Activated T-cell treated with anti-CD3 and anti-CD28 coated beads for 48 hours (primary cell): ENCODE results near the gene ALAS1.
"Not testable (repeated sequence)": the region's sequence is repeated elsewhere in the genome, so short reads cannot be mapped to it uniquely, and the experiment has no call there.

Source experiments
- DNase-seq: peaks from one replicate; pipeline ENCODE4 v3.0.0-alpha.2; 2020; ENCODE audit warnings: low read depth

The ALAS1 gene

DNA sequence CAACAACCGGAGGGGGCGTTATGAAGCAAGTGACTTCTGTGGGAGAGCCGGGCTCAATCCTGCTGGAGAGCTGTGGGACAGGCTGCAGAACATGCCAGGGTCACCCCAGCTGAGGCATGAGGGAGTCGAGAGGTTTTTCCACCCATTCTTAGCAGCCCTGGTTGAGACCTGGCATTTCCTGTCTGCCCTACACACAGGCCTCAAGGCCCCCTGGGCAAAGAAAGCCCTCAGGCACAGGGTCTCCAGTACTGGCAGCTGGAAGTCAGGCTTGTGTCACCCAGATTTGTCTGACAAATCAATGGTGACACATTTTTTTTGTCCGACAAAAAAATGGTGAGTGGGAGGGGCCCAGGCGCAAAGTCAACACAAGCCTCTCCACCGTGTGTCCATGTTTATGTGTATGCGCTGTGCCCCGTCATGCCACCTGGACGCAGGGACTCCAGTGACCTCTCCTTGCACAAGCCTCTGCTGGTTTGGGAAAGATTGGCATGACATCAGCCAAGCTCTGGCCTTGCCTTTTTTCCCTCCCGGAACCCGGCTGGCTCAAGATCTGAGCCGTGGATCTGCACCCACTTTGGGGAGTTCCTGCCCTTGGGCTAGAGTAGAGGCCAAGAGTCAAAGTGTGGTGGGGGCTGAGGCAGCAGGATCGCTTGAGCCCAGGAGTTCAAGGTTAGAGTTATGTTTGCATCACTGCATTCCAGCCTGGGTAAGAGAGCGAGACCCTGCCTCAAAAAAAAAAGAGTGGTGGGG, 20.8 kb upstream of the ALAS1 start:
- DNase-seq = no peak

DNA sequence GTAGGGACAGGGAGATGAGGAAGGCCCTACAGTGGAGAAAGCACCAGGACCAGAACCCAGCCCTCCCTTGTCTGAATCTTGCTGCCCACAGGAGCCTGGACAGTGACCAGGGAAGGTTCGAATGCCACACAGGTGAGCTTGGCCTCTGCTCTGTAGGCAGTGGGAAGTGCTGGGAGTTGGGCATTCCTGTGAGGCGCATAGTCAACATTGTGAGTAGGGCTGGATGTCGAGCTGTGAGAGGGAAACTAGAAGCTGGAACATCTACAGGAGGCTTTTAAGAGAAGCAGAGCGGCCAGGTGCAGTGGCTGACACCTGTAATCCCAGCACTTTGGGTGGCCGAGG, 20.3 kb upstream of the ALAS1 start:
- DNase-seq = no peak

DNA sequence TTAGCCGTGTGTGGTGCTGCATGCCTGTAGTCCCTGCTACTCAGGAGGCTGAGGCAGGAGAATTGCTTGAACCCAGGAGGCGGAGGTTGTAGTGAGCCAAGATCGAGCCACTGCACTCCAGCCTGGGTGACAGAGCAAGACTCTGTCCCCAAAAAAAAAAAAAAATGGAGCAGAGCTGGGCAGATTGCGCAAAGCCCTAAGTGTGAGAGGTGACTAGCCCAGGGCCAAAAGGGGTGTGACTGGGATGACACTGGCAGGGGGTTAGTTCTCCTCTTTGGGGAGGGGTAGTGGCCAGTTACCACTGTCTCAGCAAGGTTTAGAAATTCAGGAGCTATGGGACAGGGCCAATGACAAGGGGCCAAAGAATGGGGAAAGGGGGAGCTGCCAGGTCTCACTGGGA, 19.8 kb upstream of the ALAS1 start:
- DNase-seq = not testable (repeated sequence)

DNA sequence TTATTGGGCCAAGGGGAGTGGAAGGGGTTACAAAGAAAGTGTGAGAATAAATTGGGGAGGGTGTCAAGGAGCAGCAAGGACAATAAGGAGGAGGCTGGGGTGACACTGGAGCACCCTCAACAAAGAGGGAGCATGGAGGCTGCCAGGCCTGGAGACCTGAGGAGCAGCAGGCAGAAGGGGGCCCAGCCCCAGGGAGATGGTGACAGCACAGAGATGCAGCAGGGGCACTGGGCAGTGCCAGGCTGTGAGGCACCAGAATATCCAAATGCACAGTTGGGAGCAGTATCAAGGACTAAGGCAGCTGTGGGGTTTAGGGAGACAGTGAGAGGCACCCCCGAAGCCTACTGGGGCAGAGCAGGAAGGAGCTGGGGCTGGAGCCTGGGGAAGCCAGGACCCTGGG, 19.4 kb upstream of the ALAS1 start:
- DNase-seq = no peak

DNA sequence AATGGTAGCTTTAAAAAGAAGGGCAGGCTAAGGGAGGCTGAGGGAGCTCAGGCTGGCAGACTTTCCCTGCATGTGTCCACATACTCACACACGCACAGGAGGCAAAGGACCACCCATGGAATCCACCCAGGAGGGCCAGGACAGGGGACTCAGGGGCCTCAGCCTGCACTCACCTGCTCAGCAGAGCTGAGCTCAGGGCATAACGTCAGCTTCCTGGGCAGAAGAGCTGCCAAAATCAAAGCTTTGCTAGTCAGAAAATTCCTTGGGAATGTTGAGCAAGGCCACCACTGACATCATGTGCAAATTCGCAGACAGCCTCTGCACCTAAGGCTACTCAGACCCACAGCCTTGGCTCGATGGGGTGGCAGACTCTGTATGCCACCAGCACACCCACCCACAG, 16.4 kb upstream of the ALAS1 start:
- no peak for DNase-seq

DNA sequence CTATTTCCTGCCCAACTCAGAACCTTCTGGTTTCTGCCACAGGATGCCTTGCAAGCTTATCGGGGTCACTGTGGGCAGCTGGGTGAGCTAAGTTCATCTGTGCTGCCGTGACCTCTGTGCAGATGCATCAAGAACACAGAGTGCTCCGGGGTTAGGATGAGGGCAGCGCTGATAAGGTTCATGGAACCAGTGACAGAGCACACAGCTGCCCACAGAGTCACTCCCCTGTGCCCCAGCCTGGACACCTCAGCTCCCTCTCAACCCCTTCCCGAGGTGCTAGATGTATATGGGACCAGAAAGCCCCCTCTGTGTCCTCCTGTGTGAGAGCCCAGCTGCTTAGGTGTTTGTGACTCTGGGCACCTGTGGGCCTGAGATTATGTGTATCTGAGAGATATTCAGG, 15.8 kb upstream of the ALAS1 start:
- DNase-seq = no peak

DNA sequence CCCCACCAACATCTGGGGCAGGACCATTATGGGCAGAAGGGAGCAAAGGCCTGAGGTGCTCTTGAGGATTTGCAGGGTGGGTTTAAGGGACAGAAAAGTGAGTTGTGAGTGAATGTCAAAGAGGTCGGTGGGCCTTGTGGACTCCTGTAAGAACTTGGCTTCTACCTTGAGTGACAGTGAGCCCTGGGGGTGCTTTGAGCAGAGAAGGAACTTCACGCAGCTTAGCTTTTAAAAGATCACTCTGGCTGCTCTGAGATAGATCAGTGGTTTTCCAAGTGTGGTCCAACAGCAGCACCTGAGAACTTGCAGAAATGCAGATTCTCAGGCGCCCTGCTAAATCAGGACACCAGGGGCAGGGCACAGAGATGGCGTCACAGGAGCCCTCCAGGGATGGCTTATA, 15.3 kb upstream of the ALAS1 start:
- no peak for DNase-seq

DNA sequence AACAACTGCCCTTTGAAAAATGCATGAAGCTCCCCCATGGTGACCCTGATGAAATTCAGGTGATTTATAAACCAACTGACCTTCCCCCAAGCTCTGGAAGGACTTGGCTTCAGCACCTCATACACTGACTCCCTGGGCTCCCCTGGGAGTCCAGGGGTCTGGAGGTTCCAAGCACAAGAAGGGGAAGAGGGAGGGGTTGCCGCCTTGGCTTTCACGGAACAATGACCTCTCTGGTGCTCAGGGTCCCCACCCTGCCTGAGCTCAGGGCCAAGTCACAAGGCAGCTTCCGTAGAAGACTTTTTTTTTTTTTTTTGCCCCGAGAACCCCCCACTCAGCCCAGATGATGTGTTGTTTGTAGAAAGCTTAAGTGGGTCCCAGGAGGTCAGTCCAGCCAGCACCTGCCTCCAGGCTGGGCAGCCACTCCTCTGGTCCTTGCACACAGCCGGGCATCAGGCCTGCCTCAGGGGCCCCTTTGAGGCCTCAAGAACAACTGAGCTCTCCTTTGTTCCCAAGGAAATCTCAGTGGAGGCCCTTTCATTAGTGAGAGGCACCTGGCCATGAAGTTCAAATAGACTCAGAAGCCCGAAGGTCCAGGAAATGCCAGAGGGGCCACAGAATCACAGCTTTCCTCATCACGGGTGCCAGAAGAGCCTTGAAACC, 14.0 kb upstream of the ALAS1 start:
- no peak for DNase-seq

DNA sequence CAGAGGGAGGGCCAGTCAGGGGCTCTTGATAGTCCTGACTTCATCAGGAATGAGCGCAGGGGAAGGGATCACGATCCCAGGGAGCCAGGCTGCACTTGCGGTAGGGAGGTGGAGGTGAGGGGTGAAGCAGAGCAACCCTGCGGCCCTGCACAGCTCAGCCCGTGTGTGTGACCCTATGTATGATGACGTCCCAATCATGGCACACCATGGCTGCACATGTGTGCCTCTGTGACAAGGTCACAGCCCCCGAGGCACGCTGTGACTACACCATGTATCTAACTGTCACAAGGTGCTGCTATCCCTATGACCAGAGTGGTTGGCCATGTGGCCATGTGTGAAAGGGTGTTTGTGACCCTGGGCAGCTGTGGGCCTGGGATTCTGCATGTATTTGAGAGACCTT, 13.3 kb upstream of the ALAS1 start:
- no peak for DNase-seq

DNA sequence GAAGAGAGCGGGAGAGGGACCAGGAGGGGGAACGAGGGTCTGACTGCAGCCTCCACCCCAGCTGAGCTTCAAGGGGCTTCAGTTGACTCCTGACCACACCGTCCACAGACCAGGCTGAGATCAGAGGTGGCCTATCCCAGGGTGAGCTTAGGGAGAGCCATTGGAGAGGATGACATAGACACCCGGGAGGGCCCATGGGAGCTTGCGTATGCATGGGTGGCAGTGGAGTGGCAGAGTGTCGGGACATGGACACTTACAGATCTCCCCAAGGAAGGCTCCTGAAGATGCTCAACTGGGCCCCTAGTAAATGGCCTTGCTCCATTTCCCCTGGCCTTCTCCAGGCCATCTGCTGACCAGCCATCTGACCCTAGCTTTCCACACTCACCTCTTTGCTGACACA, 12.6 kb upstream of the ALAS1 start:
- DNase-seq = no peak

DNA sequence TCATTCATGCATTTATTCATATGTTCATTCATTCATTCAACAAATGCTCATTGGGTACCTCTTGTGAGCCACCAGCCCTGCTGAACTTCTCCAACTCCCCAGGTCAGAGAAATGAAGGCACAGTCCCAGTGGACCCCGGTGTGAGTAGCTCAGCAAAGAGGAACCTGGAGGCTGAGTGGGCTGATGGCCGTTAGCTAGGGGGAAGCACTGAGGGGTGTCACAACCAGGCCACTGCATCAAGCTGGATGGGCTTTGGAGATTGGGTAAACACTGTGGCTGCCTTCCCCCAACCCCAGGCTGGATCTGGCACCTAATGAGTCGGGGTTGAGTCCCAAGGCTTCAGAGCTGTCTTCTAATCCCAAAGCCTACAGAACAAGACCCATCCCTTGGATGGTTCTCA, 12.1 kb upstream of the ALAS1 start:
- DNase-seq = no peak

DNA sequence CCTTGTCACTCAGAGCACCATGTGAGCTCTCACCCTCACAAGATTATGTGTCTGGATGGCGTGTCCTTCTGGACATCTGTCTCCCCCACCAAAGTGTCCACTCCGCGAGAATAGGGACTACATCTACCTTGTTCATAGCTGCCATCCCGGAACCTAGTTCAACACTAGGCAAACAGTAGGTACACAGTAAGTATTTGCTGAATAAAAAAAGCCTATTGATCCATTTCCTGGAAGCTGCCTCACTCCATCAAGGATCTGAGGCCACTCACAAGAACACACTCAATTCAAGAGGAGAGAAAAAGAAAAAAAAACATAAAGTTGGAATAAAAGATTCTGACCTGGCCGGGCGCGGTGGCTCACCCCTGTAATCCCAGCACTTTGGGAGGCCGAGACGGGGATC, 11.2 kb upstream of the ALAS1 start:
- DNase-seq = no peak

DNA sequence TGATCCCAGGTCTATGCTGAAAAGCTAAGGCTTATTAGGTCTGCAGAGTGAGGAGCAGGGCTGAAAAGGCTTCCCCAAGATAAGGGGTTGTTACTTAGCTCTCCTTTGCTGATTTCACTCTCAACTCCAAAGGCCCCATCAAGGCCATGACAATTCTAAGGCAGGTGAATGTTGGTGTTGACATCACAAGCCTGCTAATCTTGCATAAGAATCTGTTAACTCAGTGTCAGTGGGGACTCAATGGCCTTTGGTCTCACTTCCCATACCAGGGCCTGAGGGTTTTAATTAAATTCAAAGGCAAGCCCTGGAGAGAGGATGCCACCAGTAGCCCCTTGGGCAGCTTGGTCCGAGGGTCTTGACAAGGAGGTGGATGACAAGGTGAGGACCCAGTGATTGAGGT, 9.4 kb upstream of the ALAS1 start:
- no peak for DNase-seq

DNA sequence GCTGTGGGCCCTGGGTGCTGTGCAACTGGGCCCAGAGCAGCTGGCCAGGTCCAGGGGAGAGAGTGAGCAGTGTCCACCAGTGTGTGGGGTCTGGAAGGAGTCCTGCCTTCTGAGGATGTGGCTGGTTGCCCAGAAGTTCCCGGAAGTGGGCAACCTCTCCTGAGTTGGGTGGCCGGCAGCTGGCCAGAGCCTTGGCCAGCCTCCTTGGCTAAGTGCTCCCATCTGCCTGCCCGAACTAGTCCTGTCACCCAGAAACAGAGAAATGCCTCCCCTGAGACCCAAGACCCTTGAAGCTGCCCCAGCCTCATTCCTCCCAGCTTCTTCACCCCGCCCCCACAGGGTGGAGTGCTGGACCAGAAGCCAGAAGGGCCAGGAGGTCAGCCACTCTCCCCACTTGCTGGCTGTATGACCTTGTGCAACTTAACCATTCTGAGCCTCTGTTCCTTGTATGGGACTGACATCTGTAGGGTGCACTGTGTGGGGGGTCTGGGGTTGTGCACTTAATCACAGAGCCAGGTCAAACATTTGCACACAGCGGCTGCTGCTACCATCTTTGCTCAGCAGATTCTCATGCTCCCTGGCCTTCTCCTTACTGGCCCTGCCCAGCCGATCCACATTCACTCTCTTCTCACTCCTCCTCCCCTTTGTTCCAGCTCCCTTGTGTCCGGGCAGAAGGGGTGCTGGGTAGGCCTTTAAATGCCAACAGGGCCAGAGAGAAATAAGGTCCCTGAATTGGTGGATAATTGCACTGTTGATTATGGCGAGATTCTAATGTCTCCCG, 7.5 kb upstream of the ALAS1 start:
- no peak for DNase-seq

DNA sequence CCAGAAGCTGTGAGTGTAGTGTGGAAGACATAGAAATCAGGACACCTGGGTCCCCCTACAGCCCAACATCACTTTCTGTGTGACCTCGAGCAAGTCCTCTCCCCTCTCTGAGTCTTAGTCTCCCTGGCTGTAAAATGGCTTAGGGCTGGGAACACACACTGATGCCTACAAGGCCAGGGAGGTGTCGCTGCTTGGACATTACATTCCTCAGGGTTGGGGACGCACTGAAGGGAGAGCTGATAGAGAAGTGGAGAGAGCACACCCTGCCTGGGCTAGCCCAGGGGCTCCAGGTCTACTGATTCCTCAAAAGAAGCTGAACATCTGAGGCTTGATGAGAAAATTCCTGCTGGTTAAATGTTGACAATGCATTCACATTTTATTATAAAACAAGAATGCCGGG, 6.3 kb upstream of the ALAS1 start:
- DNase-seq = no peak

DNA sequence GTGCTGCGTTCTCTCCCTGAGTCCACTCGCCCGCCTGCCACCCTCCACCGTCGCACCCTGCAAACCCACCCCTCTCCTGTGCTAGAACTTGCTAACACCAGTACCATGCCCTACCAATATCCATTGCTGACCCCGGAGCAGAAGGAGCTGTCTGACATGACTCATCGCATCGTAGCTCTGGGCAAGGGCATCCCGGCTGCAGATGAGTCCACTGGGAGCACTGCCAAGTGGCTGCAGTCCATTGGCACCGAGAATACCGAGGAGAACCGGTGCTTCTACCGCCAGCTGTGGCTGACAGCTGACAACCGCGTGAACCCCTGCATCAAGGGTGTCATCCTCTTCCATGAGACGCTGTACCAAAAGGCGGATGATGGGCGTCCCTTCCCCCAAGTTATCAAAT, 4.9 kb upstream of the ALAS1 start:
- no peak for DNase-seq

DNA sequence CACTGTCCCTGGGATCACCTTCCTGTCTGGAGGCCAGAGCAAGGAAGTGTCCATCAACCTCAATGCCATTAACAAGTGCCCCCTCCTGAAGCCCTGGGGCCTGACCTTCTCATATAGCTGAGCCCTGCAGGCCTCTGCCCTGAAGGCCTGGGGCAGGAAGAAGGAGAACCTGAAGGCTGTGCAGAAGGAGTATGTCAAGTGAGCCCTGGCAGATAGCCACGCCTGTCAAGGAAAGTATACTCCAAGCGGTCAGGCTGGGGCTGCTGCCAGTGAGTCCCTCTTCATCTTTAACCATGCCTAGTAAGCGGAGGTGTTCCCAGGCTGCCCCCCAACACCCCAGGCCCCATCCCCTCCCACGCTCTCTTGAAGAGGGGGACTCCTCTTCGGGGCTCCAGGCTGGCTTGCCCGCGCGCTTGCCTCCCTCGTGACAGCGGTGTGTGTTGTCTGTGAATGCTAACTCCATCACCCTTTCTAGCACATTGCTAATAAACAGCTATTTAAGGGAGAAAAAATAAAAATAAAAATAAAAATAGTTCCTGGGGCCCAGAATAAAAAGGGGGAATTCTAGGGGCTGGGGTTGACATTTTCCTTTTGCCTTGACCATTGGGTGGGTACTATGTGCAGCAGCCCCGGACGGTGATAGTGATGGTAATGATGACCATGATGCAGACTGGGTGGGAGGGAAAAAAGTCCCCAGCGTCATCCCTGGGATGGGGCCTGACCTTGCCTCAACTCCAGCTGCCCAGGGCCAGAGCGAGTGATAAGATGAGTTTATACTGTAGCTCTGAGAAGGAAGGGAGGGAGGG, 3.3 kb upstream of the ALAS1 start:
- DNase-seq = no peak

DNA sequence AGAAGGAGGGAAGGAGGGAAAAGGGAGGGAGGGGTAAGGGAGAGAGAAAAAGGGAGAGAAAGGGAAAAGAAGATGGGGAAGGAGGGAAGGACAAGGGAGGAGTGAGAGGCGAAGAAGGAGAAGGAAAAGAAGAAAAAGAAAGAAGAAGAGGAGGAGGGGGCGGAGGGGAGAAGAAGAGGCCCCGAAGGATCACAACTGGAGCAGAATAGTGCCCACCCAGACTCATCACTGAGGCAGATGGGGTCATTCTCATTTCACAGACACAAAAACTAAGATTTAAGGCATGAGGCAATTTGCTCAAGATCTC, 2.7 kb upstream of the ALAS1 start:
- DNase-seq = no peak

DNA sequence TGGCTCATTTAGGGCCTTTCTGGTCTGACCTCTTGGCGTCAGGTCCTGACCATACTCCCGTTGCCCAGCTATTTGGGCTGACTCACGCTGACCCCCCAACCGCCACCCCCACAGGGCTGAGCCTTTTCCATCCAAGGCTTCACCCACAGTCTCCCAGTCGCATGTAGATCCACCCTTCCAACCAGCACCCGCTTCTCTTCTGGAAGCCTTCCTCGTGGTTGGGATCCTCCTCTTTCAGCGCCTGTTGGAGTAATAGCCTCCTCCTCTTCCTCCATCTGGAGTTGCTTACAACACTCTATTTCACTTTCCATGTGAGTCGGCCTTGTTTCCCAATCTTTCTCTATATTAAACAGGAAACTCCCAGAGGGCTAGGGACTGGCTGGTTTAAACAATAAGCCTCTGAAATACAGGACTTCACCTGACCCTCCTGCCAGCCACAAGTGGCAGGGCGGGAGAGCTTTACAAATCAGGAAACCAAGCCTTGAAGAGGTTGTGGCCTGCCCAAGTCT, 2.1 kb upstream of the ALAS1 start:
- DNase-seq = no peak

DNA sequence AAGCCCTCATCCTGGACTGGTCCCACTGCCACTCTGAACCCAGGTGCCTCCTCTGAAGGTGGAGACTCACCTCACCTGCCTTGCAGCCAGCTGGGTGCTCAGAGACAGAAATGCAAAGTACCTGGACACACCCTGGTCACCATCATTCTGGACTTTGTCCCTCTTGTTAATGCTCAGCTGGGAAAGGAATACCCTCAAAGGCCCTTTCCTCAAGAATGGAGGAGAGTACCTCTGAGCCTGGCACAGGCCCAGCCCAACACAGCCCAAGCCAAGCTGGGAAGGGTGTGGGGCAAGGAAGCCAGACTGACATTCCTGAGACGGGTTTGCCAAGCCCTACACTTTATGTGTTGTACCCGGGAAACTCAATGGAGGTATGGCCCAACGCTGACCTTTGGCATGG, 983 bp upstream of the ALAS1 start:
- DNase-seq = no peak

DNA sequence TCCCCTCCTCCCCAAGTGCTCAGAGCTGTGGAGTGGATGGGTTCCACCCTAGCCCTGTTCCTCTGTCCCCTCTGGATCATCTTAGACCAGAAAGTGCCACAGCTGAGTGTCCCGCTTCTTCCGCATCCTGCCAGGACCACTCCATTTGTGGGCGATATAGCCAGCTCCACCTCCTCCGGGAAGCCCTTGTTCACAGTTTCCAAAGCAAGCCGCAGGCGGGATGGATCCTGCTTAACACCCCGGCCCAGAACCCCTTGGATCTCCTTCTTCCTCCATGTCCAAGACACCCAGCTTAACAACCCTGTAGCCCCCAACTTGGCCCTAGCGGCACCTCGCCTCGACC, 490 bp upstream of the ALAS1 start:
- DNase-seq = no peak
